GM23248 (cell line): ENCODE data around the gene CDRT15.

Experiments used
- EZH2 ChIP-seq: fragments of 200-600 bp; sonication (generic); IDR thresholded peaks from 2 replicates; pipeline ENCODE4 v1.6.1; 2018; ENCODE audit warnings: antibody characterized with exemption, mild to moderate bottlenecking; ENCODE audit not compliant: insufficient read depth, poor library complexity, severe bottlenecking
- EZH2phosphoT487 ChIP-seq: fragments of 200-600 bp; sonication (generic); IDR thresholded peaks from 2 replicates; pipeline ENCODE4 v1.6.1; 2018; ENCODE audit warnings: antibody characterized with exemption, moderate library complexity, mild to moderate bottlenecking, low read depth; ENCODE audit not compliant: insufficient read depth

DNA sequence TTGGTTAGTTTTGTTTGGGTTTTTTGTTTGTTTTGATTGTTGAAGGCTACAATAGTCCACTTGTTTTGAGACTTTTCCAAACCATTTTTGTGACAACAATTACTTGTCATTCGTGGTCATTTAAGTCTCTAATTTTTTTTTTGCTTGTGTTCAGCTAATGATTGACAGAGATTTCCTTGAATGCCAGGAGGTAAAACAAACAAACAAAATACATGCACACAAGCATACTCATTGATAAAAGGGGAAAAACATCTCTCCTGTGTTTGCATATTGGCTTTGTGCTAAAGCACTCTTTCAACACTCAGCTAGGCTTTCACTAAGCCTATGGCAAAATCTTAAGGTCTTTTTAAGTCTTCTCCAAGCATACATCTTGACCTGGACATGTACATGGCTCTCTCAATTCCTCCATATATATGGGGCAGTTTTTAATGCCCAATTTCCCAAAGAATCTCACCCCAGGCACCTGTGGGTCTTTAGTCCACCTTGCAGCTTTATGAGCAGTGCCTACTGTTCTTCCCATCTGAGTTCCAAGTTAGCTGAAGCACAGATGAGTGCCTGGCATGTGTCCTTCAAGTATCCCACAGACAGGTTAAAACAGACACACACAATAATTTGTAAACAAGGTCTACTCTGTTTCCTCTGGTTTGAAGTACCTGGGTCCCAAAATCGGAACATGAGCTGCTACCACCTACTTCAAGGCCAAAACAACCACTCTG is 40.0 kb upstream of the CDRT15 start:
- TF ChIP-seq EZH2phosphoT487 (no peak), EZH2 (no peak)
